GM21423 (cell line): ENCODE data around the gene CAMKMT.

Experiments
- ATAC-seq: cut with Tn5 transposase; IDR thresholded peaks from one replicate; pipeline ENCODE4 v1.9.1; 2021; ENCODE audit warnings: mild to moderate bottlenecking, moderate library complexity; ENCODE audit not compliant: unreplicated experiment

The CAMKMT gene

GRCh38 chr2:44766777-44767176 is 405.0 kb downstream of the CAMKMT start:
- ATAC-seq: no peak

DNA sequence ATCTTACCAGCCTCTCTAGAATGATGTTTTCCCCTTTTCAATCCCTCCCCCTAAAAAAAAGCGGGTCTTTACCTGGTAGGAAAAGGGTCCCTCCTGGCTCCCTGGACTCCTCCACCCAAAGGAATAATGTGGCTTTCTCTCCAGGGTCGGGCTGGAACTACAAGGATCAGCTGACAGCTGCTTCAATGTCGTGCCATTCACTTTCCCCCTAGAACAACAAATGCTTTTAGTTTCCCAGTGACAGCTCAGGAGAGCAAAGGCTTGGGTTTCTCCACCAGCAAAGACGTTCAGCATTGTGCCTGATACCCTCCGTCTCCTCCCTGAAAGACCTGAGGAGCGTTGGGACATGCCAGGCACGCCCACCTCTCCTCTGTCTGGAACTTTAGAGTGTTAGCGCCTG is 405.9 kb downstream of the CAMKMT start:
- ATAC-seq: no peak

- no peak for ATAC-seq
These were observed 406.9 kb downstream of the CAMKMT start for GRCh38 chr2:44768438-44769236.

- ATAC-seq: no peak
These were observed 407.7 kb downstream of the CAMKMT start for GRCh38 chr2:44769349-44770011.

DNA sequence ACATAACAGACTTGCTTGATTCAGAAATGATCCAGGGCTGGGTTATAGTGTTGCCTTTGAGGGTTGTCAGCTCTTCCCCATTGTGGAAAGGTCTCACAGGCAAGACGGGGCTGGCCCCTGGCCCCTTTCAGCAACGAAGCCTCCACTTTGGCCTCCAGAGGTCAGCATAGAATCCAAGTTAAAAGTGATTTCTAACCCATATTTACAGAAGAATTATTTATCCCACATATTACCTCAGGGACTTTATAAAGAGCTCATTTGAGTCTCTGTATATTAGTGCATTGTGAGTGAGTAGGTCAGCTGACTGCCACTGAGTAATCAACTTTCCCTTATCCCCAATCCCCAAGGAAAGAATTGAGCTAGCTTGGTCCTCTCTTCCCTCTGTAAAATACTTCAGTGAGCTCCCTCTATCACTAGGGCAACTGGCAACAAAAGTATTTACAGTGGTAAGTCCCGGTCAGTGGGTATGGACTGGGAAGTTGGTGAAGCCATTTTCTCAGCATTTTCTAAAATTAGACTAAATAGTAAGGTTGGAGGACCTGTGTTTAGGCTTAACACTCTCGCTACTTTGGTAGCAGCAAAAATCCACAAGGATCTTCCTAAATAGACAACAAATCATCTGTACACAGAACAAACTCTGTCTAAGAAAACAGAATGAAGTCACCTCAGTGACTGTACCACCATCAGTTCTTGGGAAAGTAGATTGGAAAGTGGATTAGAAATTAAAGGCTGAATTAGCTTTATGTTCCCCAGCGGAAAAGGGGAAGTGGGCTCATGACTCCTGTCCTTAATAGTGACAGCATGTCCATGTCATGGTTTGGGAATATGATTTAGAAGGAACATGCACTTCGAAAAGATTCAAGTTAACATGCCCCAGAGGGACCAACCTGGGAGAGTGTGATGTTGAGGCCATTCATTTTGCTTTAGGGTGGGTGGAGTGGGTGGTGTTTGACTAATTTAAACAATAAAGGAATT is 408.8 kb downstream of the CAMKMT start:
- ATAC-seq: no peak

DNA sequence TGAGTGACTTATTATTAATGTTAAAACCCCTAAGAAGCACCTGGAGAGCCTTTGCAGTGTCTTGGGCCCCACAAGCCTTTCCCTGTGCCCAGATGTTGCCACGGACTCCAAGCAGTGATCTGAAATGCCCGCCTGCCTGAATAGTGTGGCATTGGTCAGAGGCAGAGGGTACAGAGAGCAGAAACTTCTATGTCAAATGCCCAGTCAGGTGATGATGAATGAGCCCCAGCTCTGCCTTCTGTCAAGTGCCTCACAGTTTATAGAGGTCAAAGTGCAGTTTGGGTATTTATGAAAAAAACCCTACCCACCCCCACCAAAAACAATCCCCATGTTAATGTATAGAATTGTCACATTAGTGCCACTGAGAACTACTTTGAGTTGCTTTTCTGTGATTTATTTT is 409.8 kb downstream of the CAMKMT start:
- no peak for ATAC-seq

- no peak for ATAC-seq
These were observed 410.4 kb downstream of the CAMKMT start for GRCh38 chr2:44772131-44772530.

DNA sequence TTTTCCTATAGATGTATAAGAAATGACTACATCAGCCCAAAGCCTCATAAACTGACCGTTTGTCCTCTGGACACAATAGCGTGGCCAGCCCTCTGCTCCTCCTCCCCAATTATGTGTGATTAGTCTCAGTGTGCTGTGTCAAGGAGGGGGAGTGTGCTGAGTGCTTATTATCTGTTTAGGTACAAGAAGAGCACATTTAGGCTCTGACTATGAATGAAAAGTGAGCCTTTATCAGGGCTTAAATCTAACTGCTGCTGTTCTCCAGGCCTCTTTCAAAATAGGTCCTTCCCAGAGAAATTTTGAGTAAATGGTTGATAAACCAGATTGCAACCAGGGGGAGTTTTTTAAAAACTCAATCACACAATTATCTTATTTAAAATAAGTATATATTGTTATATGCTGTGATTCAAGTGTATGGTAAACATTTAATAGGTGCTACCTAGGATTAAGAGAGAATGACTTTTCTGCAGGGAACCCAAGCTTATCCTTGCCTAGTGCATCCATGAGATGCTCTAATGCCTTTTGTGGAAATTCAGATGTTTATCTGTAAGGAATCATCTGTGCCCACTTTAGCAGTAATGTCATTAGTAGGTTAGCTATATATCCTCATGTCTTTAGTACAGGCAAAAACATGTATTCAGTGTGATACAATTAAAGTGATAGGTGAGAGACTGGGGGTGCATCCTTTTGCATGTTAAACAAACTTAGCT is 411.1 kb downstream of the CAMKMT start:
- ATAC-seq: no peak

- ATAC-seq: no peak
These were observed 413.2 kb downstream of the CAMKMT start for GRCh38 chr2:44774826-44775492.

DNA sequence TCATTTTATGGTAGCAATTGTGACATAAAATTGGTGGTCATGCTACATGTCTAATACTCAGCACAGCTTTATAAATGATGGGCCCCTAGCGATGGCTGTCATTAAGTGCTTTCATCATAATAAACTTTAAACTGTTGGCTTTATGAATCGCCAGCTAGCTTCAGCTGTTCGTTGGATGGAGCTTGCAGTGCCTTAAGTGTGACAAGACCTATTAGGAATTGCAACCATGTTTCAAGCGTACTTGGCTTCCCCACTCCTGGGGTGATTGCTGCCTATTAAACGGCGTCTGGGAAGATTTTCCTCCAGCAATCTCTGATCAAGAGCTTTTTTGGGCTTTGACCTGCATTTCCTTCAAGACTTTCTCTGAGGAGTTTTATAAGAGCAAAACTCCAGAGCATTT is 415.3 kb downstream of the CAMKMT start:
- ATAC-seq: no peak

DNA sequence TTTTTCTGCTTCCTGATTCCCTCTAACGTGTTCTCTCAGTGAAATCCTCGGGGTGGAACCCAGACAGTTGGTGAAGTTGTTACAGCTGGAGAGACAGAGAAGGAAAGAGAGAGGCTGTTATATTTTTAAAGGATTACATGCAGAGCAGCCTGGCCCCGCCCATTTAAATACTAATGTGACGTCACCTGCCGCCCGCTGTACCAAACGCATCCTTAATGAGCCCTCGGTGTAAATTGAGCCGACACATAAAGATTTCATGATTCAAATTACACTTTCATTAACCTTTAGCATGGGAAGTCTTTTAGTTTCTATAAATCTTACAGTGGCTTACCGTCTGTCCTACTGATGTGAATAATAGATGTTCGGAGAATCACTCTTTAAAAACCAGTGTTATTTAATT is 415.8 kb downstream of the CAMKMT start:
- ATAC-seq: no peak

- ATAC-seq: peak; percentile 41
These were observed 416.5 kb downstream of the CAMKMT start for GRCh38 chr2:44778221-44778654.

DNA sequence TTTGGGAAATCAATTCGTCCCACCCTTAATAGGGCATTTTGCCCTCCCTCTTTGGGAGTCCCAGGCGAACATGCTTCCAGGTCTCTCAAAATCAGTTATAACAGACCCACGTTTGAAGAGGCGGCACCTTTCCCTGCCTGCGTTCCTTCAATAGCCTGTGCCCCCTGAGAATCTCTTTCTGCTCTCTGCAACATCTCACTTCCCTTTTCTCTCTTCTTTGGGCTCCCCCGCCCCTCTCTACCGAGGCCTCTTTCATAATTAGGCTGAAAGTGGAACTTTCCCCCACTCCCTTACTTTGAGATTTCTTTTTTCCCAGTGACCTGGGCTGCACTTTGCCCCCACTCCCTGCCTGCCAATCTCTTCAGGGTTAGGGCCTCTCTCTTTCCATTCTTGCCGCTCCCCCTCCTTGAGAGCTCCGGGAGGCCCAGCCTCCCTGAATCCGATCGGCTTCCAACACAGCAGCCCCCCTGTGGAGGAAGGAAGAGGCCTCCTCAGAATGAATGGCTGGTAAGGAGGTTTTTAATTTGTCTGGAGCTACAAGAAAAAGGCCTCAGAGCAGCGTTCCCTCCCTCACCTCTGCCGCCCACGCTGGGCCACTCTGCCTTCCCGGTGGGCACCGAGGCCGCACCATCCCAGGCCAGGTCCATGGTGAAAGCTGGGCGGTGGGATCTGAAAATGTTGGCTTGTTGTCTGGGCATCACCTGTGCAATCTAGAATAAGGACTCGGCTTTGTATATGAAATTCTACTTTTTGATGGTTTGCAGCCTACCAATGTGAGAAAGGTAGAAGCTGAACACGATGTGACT is 417.1 kb downstream of the CAMKMT start:
- peak; percentile 89 for ATAC-seq

GRCh38 chr2:44779793-44780192 is 418.0 kb downstream of the CAMKMT start:
- no peak for ATAC-seq

DNA sequence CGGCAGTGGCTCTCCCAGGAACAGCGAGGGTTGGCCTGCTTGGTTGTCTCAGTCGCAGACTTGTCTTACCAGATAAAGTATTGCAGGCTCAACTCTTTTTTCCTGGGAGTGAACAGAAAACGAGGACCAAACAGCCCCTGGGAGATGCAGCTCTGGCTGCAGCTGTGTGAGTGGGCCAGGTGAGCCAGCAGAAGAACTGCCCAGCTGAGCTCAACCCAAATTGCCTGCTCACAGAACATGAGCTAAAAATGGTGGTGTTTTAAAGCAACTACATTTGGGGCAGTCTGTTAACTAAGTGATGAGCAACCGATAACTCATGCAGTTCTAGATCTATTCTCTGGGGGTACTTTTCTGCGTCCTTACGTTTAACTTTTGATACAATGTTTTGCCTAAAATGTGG is 418.7 kb downstream of the CAMKMT start:
- no peak for ATAC-seq

GRCh38 chr2:44785433-44785832 is 423.7 kb downstream of the CAMKMT start:
- ATAC-seq: no peak

GRCh38 chr2:44786045-44786816 is 424.5 kb downstream of the CAMKMT start:
- ATAC-seq: no peak

DNA sequence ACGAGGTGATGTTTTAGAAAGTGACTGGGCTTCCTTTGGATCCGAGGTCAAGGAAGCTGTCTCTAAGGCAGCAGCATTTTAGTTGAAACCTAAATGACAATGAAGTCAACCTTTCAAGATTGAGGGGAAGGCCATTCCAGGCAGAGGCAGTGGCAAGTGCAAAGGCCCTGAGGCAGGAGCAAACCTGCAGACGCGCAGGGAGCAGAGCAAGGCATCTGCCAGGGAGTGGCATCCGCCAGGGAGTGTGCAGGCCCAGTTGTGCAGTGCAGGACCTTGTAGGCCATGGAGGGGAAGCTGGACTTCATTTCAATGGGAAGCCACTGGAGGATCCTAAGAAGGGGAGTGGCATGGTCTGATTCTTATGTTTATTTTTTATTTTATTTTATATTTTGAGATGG is 425.1 kb downstream of the CAMKMT start:
- ATAC-seq: no peak

DNA sequence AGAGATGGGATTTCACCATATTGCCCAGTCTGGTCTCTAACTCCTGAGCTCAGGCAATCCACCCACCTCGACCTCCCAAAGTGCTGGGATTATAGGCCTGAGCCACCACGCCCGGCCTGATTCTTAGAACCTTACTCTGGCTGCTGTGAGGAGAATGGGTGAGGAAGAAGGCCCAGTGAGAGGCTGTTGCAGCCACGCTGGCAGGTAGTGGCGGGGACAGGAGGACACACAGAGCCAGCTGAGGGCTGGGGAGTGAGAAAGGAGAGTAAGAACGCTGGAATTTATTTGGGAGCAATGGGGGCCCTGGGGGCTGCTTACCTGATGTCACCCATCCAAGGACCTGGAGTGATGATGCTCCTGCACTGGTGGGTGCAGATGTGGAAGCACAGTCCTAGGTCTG is 425.9 kb downstream of the CAMKMT start:
- no peak for ATAC-seq
